Esophagus muscularis mucosa (tissue), 4 donors: ENCODE data around the gene KIF14. TPM values are rescaled to one million over a fixed set of nuclear protein-coding genes. Genes with fewer than 3 reads are reported as not detected.

Source experiments
- DNase-seq: peaks from one replicate; pipeline ENCODE4 v3.0.0-alpha.2; 2017; ENCODE audit errors: extremely low spot score
- H3K27ac ChIP-seq, 4 donors: fragments of 200-600 bp; sonication (generic); replicated peaks in 1 of 4; 1 replicate in 3 of 4; 2 replicates in 1 of 4; pipeline ENCODE4 v1.5.1; 2016 to 2019; ENCODE audit warnings: mild to moderate bottlenecking in 1 of 4
- H3K27me3 ChIP-seq, 4 donors: fragments of 200-600 bp; sonication (generic); one replicate each; pipeline versions ENCODE4 v1.5.1 to v1.6.0; 2016 to 2019
- H3K36me3 ChIP-seq, 4 donors: fragments of 200-600 bp; sonication (generic); one replicate each; pipeline ENCODE4 v1.5.1; 2016 to 2019
- H3K4me1 ChIP-seq, 4 donors: fragments of 200-600 bp; sonication (generic); one replicate each; pipeline ENCODE4 v1.5.1; 2016 to 2019
- H3K4me3 ChIP-seq, 4 donors: fragments of 200-600 bp; sonication (generic); 1 replicate in 2 of 4; 2 replicates in 2 of 4; pipeline ENCODE4 v1.5.1; 2016 to 2019; ENCODE audit warnings: mild to moderate bottlenecking in 4 of 4, moderate library complexity in 1 of 4
- H3K9me3 ChIP-seq, 4 donors: fragments of 200-600 bp; sonication (generic); 1 replicate in 3 of 4; 2 replicates in 1 of 4; pipeline ENCODE4 v1.5.1; 2016 to 2019
- EP300 ChIP-seq: sonication (generic); formaldehyde crosslinking; IDR thresholded peaks from one replicate; pipeline ENCODE4 v1.6.1; 2017; ENCODE audit warnings: antibody characterized with exemption
- POLR2A ChIP-seq: fragments of 450-650 bp; IDR thresholded peaks from one replicate; pipeline ENCODE4 v1.6.1; 2017; ENCODE audit warnings: antibody characterized with exemption, moderate library complexity, mild to moderate bottlenecking, low read depth
- POLR2AphosphoS5 ChIP-seq, 2 donors: sonication (generic); formaldehyde crosslinking; IDR thresholded peaks; one replicate each; pipeline ENCODE4 v1.6.1; 2017; ENCODE audit warnings: antibody characterized with exemption in 2 of 2
- WGBS: methylation state at CpG from one replicate; pipeline ENCODE4 v1.1.5; 2018; 5-methylcytosine and 5-hydroxymethylcytosine counted together
- intact Hi-C: fragments of 100-400 bp; cut with DNase I; formaldehyde crosslinking; loops from one replicate; pipeline ENCODE4 v1.15.1; 2023
- total RNA-seq, 4 donors: library from RNA; depleted of rRNA; stranded (reverse); fragments of >200 nt; gene quantifications; one replicate each; pipeline versions ENCODE4 v1.1.0 to v1.2.1, GENCODE V29; 2016
- TF ChIP-seq, protein P1 (sequence below), 3 experiments: fragments of 200-600 bp in 2 of 3; fragments of 450-650 bp in 1 of 3; sonication (generic) in 2 of 3; IDR thresholded peaks; one replicate each; pipeline ENCODE4 v1.5.1; 2017 to 2019; ENCODE audit warnings: antibody characterized with exemption in 3 of 3, mild to moderate bottlenecking in 2 of 3, moderate library complexity in 1 of 3

KIF14 gene
- total RNA-seq, 4 donors from 2014 or later = under 0.01 to 0.17 (median 0.17) TPM; not detected in 1

DNA sequence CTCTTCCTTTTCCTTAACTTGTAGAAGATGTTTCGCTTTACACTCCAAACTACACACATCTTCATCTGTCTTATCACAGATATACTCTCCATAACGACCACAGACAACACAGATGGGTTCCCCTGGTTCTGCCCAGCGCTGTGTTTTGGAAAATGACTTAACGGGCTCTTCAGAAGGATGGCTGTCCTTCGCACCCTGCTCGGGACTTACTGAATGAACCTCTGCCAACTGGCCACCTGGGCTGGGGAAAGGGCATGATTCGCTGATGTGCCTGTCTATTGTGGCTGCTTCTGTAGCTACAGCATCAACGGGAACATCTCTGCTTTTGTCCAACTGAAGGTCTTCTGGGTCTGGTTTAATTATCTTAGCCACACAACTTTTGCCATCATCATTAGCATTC is 45.8 kb upstream of the KIF14 start:
- Histone ChIP-seq H3K36me3 (peaks cover 19 to 49% (median 29%) of the 10 kb centered on the region in 4 donors), H3K4me1 (peaks cover 18 to 50% (median 45%) of the 10 kb centered on the region in 4 donors), H3K9me3 (no peaks in the 10 kb centered on the region), H3K27me3 (no peaks in the 10 kb centered on the region), H3K4me3 (no peak overlapping the region), H3K27ac (peak overlapping the region in 1 of 4 donors; percentile 57)
- TF ChIP-seq, protein P1, sequence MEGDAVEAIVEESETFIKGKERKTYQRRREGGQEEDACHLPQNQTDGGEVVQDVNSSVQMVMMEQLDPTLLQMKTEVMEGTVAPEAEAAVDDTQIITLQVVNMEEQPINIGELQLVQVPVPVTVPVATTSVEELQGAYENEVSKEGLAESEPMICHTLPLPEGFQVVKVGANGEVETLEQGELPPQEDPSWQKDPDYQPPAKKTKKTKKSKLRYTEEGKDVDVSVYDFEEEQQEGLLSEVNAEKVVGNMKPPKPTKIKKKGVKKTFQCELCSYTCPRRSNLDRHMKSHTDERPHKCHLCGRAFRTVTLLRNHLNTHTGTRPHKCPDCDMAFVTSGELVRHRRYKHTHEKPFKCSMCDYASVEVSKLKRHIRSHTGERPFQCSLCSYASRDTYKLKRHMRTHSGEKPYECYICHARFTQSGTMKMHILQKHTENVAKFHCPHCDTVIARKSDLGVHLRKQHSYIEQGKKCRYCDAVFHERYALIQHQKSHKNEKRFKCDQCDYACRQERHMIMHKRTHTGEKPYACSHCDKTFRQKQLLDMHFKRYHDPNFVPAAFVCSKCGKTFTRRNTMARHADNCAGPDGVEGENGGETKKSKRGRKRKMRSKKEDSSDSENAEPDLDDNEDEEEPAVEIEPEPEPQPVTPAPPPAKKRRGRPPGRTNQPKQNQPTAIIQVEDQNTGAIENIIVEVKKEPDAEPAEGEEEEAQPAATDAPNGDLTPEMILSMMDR (IDR thresholded peaks at IDR 0.05) = no peak
- no peak for TF ChIP-seq POLR2A
- TF ChIP-seq EP300 = no peak
- no peak for TF ChIP-seq POLR2AphosphoS5 (IDR thresholded peaks at IDR 0.05)
- no peak for DNase-seq
- intact Hi-C loops = loop anchor here (5.0 kb wide), 2 partner anchors 44 to 136 kb away; partner anchors contain the start of gene KIF14
- WGBS = 75% methylated on average over 8 of the region's 8 CpGs

DNA sequence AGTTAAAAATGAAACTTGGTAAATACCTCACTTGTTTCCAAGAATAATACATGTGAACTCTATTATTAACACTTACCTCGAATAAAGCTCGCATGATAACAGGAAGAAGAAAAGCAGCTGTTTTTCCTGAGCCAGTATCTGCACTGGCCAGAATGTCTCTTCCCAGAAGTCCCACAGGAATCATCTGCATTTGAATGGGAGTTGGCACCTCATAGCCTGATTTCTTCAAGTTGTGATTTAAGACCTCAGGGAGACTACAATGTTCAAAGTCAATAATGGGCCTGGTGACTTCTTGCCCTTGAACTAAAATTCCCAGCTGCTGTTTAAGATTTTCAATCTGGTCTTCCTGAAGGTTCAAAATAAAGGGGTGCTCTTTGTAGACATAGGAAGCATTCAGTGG is 45.3 kb upstream of the KIF14 start:
- no peaks in the 10 kb centered on the region for H3K27me3 ChIP-seq
- peaks cover 18 to 49% (median 40%) of the 10 kb centered on the region in 4 donors for H3K4me1 ChIP-seq
- WGBS = 26% methylated on average over 2 of the region's 2 CpGs
- H3K4me3 ChIP-seq = no peak overlapping the region
- intact Hi-C loops = loop anchor here (5.0 kb wide), 2 partner anchors 44 to 136 kb away; partner anchors contain the start of gene KIF14
- DNase-seq = no peak
- peak overlapping the region in 1 of 4 donors; percentile 57 for H3K27ac ChIP-seq
- H3K9me3 ChIP-seq = no peaks in the 10 kb centered on the region
- TF ChIP-seq, protein P1 (IDR thresholded peaks at IDR 0.05) = no peak
- TF ChIP-seq EP300 = no peak
- no peak for TF ChIP-seq POLR2AphosphoS5 (IDR thresholded peaks at IDR 0.05)
- TF ChIP-seq POLR2A = no peak
- peaks cover 19 to 54% (median 31%) of the 10 kb centered on the region in 4 donors for H3K36me3 ChIP-seq

DNA sequence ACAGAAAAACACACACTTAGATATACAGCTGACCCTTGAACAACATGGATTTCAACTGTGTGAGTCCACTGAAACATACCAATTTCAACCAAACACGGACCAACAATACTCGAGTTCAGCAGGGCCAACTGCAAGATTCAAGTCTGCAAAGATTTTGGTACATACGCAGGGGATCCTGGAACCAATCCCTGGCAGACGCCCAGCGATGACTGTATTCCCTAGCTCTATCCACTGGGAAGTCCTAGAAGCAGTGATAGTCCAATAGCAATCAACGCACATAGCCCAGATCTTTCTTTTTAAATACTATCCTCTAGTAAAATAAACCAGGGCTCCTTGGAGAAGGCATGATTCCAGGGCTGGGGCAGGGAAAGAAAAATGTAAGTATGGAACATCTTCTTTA is 40.2 kb upstream of the KIF14 start:
- 80% methylated on average over 6 of the region's 6 CpGs for WGBS

DNA sequence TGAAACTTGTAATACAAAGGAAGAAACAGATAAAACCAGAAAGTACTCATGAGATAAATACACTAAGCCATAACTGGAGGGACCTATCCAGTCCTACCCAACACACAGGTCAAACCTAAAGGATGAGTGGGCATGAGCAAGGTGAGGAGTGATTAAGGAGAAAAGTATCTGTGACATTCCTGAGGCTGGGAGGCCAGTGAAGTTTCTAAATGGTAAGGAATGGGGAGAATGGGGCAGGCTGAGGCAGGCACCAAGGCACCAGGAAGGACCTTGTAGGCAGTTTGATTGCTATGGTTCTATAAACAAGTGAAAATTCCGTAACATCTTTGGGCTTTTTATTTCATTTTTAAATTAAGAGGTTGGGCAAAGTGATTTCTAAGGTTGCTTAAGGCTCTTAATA is 38.7 kb upstream of the KIF14 start:
- Histone ChIP-seq H3K4me1 (peaks cover 0 to 13% (median 7%) of the 10 kb centered on the region in 4 donors), H3K36me3 (peaks cover 40 to 99% (median 73%) of the 10 kb centered on the region in 4 donors), H3K9me3 (no peaks in the 10 kb centered on the region), H3K27me3 (no peaks in the 10 kb centered on the region), H3K27ac (no peak overlapping the region), H3K4me3 (no peak overlapping the region)
- intact Hi-C loops = no loop called here
- WGBS = 96% methylated on average over 1 of the region's 1 CpG
- TF ChIP-seq, protein P1 (IDR thresholded peaks at IDR 0.05) = no peak
- TF ChIP-seq POLR2A (no peak), POLR2AphosphoS5 (IDR thresholded peaks at IDR 0.05) (no peak), EP300 (no peak)
- DNase-seq = no peak

More for the DNA sequence above, 40.2 kb upstream of the KIF14 start:
- Histone ChIP-seq H3K36me3 (peaks cover 46 to 98% (median 66%) of the 10 kb centered on the region in 4 donors), H3K27me3 (no peaks in the 10 kb centered on the region), H3K4me3 (no peak overlapping the region), H3K4me1 (peaks cover 2 to 26% (median 13%) of the 10 kb centered on the region in 4 donors), H3K27ac (no peak overlapping the region), H3K9me3 (no peaks in the 10 kb centered on the region)
- no peak for DNase-seq
- intact Hi-C loops = no loop called here
- no peak for TF ChIP-seq POLR2A
- TF ChIP-seq EP300 = no peak
- no peak for TF ChIP-seq POLR2AphosphoS5 (IDR thresholded peaks at IDR 0.05)
- TF ChIP-seq, protein P1 (IDR thresholded peaks at IDR 0.05) = no peak
